HCT116 (cell line): Measurements from ENCODE around the gene ELFN1. TPM values are rescaled to one million over a fixed set of nuclear protein-coding genes. Genes with fewer than 3 reads are reported as not detected.

ENCODE experiments used
- ATAC-seq: fragments of 200-7000 bp; cut with Tn5 transposase; 2 replicates; pipeline ENCODE4 v1.9.1; 2020; ENCODE audit warnings: mild to moderate bottlenecking, moderate library complexity
- BruUV-seq: library from RNA; stranded (reverse); fragments of 400-500 nt; replicated peaks from 2 replicates; lab custom pipeline; 2021; lab: Mats Ljungman, UMichigan
- CTCF ChIA-PET: fragments of 300-600 bp; sonication (Branson Sonifier 250); formaldehyde crosslinking; loops from one replicate; lab custom pipeline; 2021; ENCODE audit warnings: antibody characterized with exemption; lab: Charles Lee
- POLR2A ChIA-PET: fragments of 300-600, 350-600 bp; sonication (Branson Sonifier 250); formaldehyde crosslinking; loops from one replicate; lab custom pipeline; 2021; ENCODE audit warnings: antibody characterized with exemption; lab: Charles Lee
- RAD21 ChIA-PET, 2 experiments: fragments of 300-600 bp; sonication (Branson Sonifier 250); formaldehyde crosslinking; loops; one replicate each; lab custom pipeline; 2023; ENCODE audit warnings: low total read pairs in 2 of 2; ENCODE audit not compliant: uncharacterized antibody in 2 of 2, unreplicated experiment in 2 of 2, low non-redundant PET in 1 of 2; lab: Charles Lee
- DNase-seq: peaks from one replicate; pipeline ENCODE4 v3.0.0-alpha.2; 2010; ENCODE audit warnings: low read depth, low spot score
- H2AFZ ChIP-seq: fragments of 200-600 bp; shearing (Covaris generic), sonication (generic); 2 replicates; pipeline ENCODE4 v1.6.1; 2017; ENCODE audit warnings: low read depth, mixed run types, mixed read lengths, antibody characterized with exemption, low read length; ENCODE audit not compliant: poor library complexity, severe bottlenecking
- H3K27ac ChIP-seq: 2 replicates; pipeline ENCODE4 v1.5.1; 2012; ENCODE audit warnings: low read depth, low read length
- H3K27me3 ChIP-seq: fragments of 200-600 bp; sonication (generic); 2 replicates; pipeline ENCODE4 v1.6.1; 2016; ENCODE audit warnings: mixed run types, low read length, mixed read lengths; ENCODE audit not compliant: insufficient read depth
- H3K36me3 ChIP-seq, 2 experiments: fragments of 200-500 bp in 1 of 2; fragments of 200-600 bp in 1 of 2; sonication (Bioruptor generic) in 1 of 2; sonication (generic) in 1 of 2; 2 replicates each; pipeline versions ENCODE4 v1.5.1 to v1.6.1; 2014 to 2016; ENCODE audit warnings: low read length in 2 of 2, inconsistent platforms in 1 of 2, mixed read lengths in 1 of 2, mixed run types in 1 of 2; ENCODE audit not compliant: insufficient read depth in 2 of 2, control insufficient read depth in 1 of 2
- H3K4me1 ChIP-seq, 2 experiments: fragments of 200-600 bp in 1 of 2; sonication (generic) in 1 of 2; 2 replicates each; pipeline versions ENCODE4 v1.5.1 to v1.6.1; 2012 to 2017; ENCODE audit warnings: low read length in 2 of 2, inconsistent platforms in 1 of 2, mild to moderate bottlenecking in 1 of 2, mixed read lengths in 1 of 2, mixed run types in 1 of 2, moderate library complexity in 1 of 2; ENCODE audit not compliant: insufficient read depth in 2 of 2, control insufficient read depth in 1 of 2
- H3K4me2 ChIP-seq: fragments of 200-600 bp; sonication (generic); 2 replicates; pipeline ENCODE4 v1.6.1; 2017; ENCODE audit warnings: mixed run types, low read length, mixed read lengths
- H3K4me3 ChIP-seq, 2 experiments: fragments of 200-600 bp in 1 of 2; sonication (generic) in 1 of 2; replicated peaks in 1 of 2; 2 replicates each; pipeline ENCODE4 v1.5.1; 2011 to 2016; ENCODE audit warnings: low read length in 2 of 2, control low read depth in 1 of 2, low read depth in 1 of 2, mild to moderate bottlenecking in 1 of 2, mixed read lengths in 1 of 2, mixed run types in 1 of 2
- H3K79me2 ChIP-seq: fragments of 200-600 bp; sonication (generic); 2 replicates; pipeline ENCODE4 v1.6.1; 2017; ENCODE audit warnings: mild to moderate bottlenecking, mixed run types, low read length, moderate library complexity, mixed read lengths; ENCODE audit not compliant: insufficient read depth
- H3K9ac ChIP-seq: fragments of 200-600 bp; sonication (generic); 2 replicates; pipeline ENCODE4 v1.6.1; 2016; ENCODE audit warnings: low read length, mixed read lengths
- H3K9me2 ChIP-seq: fragments of 200-600 bp; sonication (generic), shearing (Covaris generic); 2 replicates; pipeline ENCODE4 v1.6.1; 2017; ENCODE audit warnings: mixed run types, mild to moderate bottlenecking, moderate library complexity; ENCODE audit not compliant: insufficient read depth
- H3K9me3 ChIP-seq, 2 experiments: fragments of 200-500 bp in 1 of 2; fragments of 200-600 bp in 1 of 2; sonication (Bioruptor generic) in 1 of 2; sonication (generic) in 1 of 2; 2 replicates each; pipeline ENCODE4 v1.6.1; 2014 to 2017; ENCODE audit warnings: low read length in 2 of 2, mixed read lengths in 2 of 2, inconsistent platforms in 1 of 2, low read depth in 1 of 2, mild to moderate bottlenecking in 1 of 2, mixed run types in 1 of 2, moderate library complexity in 1 of 2; ENCODE audit not compliant: control insufficient read depth in 1 of 2, insufficient read depth in 1 of 2
- H4K20me1 ChIP-seq: fragments of 200-600 bp; sonication (generic), shearing (Covaris generic); 2 replicates; pipeline ENCODE4 v1.6.1; 2017; ENCODE audit warnings: mixed run types, mild to moderate bottlenecking, moderate library complexity; ENCODE audit not compliant: insufficient read depth
- ATF3 ChIP-seq: IDR thresholded peaks from 2 replicates; pipeline ENCODE4 v1.6.1; 2012
- CBX3 ChIP-seq: IDR thresholded peaks from 2 replicates; pipeline ENCODE4 v1.6.1; 2012; ENCODE audit warnings: low read depth
- CEBPB ChIP-seq: IDR thresholded peaks from 2 replicates; pipeline ENCODE4 v1.6.1; 2012; ENCODE audit warnings: low read depth
- CTCF ChIP-seq, 3 experiments: fragments of 200-600 bp in 1 of 3; sonication (generic) in 1 of 3; IDR thresholded peaks in 2 of 3; conservative IDR thresholded peaks in 1 of 3; 2 replicates each; pipeline ENCODE4 v1.5.1; 2012 to 2017; ENCODE audit warnings: low read depth in 2 of 3, low read length in 2 of 3, antibody characterized with exemption in 1 of 3, borderline replicate concordance in 1 of 3, control low read depth in 1 of 3, mild to moderate bottlenecking in 1 of 3, mixed read lengths in 1 of 3, mixed run types in 1 of 3, moderate library complexity in 1 of 3; ENCODE audit not compliant: insufficient read depth in 1 of 3
- EGR1 ChIP-seq: IDR thresholded peaks from 2 replicates; pipeline ENCODE4 v1.6.1; 2012; ENCODE audit warnings: low read depth
- ELF1 ChIP-seq: IDR thresholded peaks from 2 replicates; pipeline ENCODE4 v1.6.1; 2012; ENCODE audit warnings: low read depth, borderline replicate concordance
- EZH2 ChIP-seq: fragments of 200-600 bp; sonication (generic); IDR thresholded peaks from 2 replicates; pipeline ENCODE4 v1.6.1; 2017; ENCODE audit warnings: antibody characterized with exemption, mixed run types
- EZH2phosphoT487 ChIP-seq: fragments of 200-600 bp; IDR thresholded peaks from 2 replicates; pipeline ENCODE4 v1.6.1; 2018; ENCODE audit warnings: antibody characterized with exemption, borderline replicate concordance
- MAX ChIP-seq: IDR thresholded peaks from 2 replicates; pipeline ENCODE4 v1.6.1; 2012
- SIN3A ChIP-seq: IDR thresholded peaks from 2 replicates; pipeline ENCODE4 v1.6.1; 2012; ENCODE audit warnings: low read depth
- SRF ChIP-seq: IDR thresholded peaks from 2 replicates; pipeline ENCODE4 v1.6.1; 2012; ENCODE audit warnings: low read depth
- ZBTB33 ChIP-seq: IDR thresholded peaks from 2 replicates; pipeline ENCODE4 v1.6.1; 2011; ENCODE audit warnings: mild to moderate bottlenecking, low read length, moderate library complexity; ENCODE audit not compliant: insufficient replicate concordance; ENCODE audit errors: extremely low read depth
- ZFX ChIP-seq: fragments of 450-650 bp; IDR thresholded peaks from 2 replicates; pipeline ENCODE4 v1.6.1; 2017
- intact Hi-C: fragments of 100-400 bp; cut with micrococcal nuclease; formaldehyde crosslinking; loops from 2 replicates; pipeline ENCODE4 v1.10.0; 2022
- total RNA-seq: library from RNA; stranded (reverse); gene quantifications from one replicate; pipeline ENCODE4 v1.2.1, GENCODE V29; 2021; ENCODE audit not compliant: unreplicated experiment

The ELFN1 gene
- total RNA-seq, 1 experiment from 2014 or later: 4.4 TPM

GRCh38 chr7:1639071-1639470, 31.0 kb upstream of the ELFN1 start:
- Histone ChIP-seq H3K36me3 (no peaks in the 10 kb centered on the region), H3K4me2 (no peak overlapping the region), H3K4me1 (no peaks in the 10 kb centered on the region), H3K4me3 (no peak overlapping the region), H3K9me3 (peaks cover 4 to 11% of the 10 kb centered on the region in 2 experiments; a peak in 2 of 4 replicates), H3K79me2 (no peaks in the 10 kb centered on the region), H3K9me2 (no peaks in the 10 kb centered on the region), H3K27ac (no peak overlapping the region), H3K9ac (no peak overlapping the region), H2AFZ (no peak overlapping the region), H4K20me1 (no peaks in the 10 kb centered on the region), H3K27me3 (no peaks in the 10 kb centered on the region)
- POLR2A ChIA-PET: no interaction called here
- no peak for DNase-seq
- TF ChIP-seq MAX: no peak
- no peak for TF ChIP-seq CTCF (IDR thresholded peaks at IDR 0.05 in 2 of 3, conservative IDR thresholded peaks at IDR 0.05 in 1 of 3; ENCODE audit: borderline replicate concordance in 1 of 3, insufficient read depth in 1 of 3, low read depth in 2 of 3, low read length in 2 of 3)
- no peak for TF ChIP-seq ZFX
- no peak for TF ChIP-seq SRF
- TF ChIP-seq SIN3A: no peak
- TF ChIP-seq EGR1: no peak
- TF ChIP-seq ELF1: no peak
- TF ChIP-seq CBX3: no peak
- RAD21 ChIA-PET: no interaction called here
- no peak for ATAC-seq
- BruUV-seq: no TSS peak
- CTCF ChIA-PET: no interaction called here
- intact Hi-C loops: no loop called here

GRCh38 chr7:1639532-1640175, 30.4 kb upstream of the ELFN1 start:
- no peaks in the 10 kb centered on the region for H3K36me3 ChIP-seq
- no peak overlapping the region for H3K4me2 ChIP-seq
- DNase-seq: no peak
- peaks cover 4 to 8% of the 10 kb centered on the region in 2 experiments; a peak in 2 of 4 replicates for H3K9me3 ChIP-seq
- intact Hi-C loops: no loop called here
- no peak overlapping the region for H3K9ac ChIP-seq
- no TSS peak for BruUV-seq
- POLR2A ChIA-PET: no interaction called here
- H2AFZ ChIP-seq: no peak overlapping the region
- no peaks in the 10 kb centered on the region for H3K4me1 ChIP-seq
- no peak overlapping the region for H3K4me3 ChIP-seq
- CTCF ChIA-PET: no interaction called here
- H3K9me2 ChIP-seq: no peaks in the 10 kb centered on the region
- no peak overlapping the region for H3K27ac ChIP-seq
- H3K27me3 ChIP-seq: no peaks in the 10 kb centered on the region
- no peaks in the 10 kb centered on the region for H3K79me2 ChIP-seq
- H4K20me1 ChIP-seq: no peaks in the 10 kb centered on the region
- ATAC-seq: no peak
- RAD21 ChIA-PET: no interaction called here
- TF ChIP-seq ZFX (no peak), ZBTB33 (no peak), EZH2phosphoT487 (no peak), ATF3 (no peak), EZH2 (no peak), SIN3A (no peak), ELF1 (no peak), CEBPB (no peak)
